ENCODE data around the gene THAP3. TPM values are rescaled to one million over a fixed set of nuclear protein-coding genes. Genes with fewer than 3 reads are reported as not detected.

THAP3 gene
- total RNA-seq, 4 donors from 2014 or later, result 20.1 to 26.9 (median 23.4) TPM

DNA sequence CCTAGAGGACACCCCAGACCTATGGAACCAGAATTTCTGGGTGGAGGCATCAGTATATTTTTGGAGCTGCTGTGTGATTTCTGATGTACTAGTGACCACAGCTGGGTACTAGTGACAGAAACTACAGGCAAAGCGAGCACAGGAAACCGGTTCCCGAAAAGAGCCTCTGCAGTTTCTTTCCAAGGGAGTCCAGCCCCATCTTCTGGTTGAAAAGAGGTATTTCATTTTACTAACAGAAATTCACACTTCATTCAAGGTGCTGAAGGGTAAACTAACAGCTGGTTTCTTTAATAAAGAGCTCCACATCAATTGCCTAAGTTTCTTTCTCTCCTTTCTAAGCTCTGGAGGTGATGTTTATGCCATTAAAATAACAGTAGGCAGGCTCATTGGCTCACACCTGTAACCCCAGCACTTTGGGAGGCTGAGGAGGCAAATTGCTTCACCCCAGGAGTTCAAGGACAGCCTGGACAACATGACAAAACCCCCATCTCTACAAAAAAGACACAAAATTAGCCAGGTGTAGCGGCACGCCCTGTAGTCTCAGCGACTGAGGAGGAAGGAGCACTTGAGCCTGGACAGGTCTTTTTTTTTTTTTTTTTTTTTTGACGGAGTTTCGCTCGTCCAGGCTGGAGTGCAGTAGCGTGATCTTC is 22.0 kb downstream of the THAP3 start:
- WGBS, 2 donors, result 54 to 60% methylated on average over 10 of the region's 10 CpGs
- H3K4me3 ChIP-seq (ENCODE audit: low read depth, poor library complexity, severe bottlenecking), result no peak overlapping the region
- TF ChIP-seq, protein P1, sequence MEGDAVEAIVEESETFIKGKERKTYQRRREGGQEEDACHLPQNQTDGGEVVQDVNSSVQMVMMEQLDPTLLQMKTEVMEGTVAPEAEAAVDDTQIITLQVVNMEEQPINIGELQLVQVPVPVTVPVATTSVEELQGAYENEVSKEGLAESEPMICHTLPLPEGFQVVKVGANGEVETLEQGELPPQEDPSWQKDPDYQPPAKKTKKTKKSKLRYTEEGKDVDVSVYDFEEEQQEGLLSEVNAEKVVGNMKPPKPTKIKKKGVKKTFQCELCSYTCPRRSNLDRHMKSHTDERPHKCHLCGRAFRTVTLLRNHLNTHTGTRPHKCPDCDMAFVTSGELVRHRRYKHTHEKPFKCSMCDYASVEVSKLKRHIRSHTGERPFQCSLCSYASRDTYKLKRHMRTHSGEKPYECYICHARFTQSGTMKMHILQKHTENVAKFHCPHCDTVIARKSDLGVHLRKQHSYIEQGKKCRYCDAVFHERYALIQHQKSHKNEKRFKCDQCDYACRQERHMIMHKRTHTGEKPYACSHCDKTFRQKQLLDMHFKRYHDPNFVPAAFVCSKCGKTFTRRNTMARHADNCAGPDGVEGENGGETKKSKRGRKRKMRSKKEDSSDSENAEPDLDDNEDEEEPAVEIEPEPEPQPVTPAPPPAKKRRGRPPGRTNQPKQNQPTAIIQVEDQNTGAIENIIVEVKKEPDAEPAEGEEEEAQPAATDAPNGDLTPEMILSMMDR (IDR thresholded peaks at IDR 0.05), result peak in 1 of 3 donors; percentile 13
- no peak for TF ChIP-seq POLR2A (IDR thresholded peaks at IDR 0.05)
- intact Hi-C loops (cut with DNase I; ENCODE audit: low total_unique reads), result no loop called here
- no peak for DNase-seq (ENCODE audit: low spot score in 2 of 2)

DNA sequence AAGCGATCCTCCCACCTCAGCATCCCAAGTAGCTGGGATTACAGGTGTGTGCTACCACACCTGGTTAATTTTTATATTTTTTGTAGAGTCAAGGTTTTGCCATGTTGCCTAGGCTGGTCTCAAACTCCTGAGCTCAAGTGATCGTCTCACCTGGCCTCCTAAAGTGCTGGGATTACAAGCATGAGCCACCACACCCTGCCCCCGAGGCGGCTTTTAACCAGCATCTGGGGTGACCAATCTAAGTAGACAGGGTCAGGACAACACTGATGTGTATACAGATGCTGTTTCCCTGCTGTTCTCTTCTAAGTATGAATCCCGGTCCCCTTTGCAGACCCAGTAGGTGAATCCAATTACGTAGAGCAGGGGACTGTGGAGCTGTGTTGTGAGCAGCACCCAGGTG is 23.9 kb downstream of the THAP3 start:
- TF ChIP-seq, protein P1 (IDR thresholded peaks at IDR 0.05), result no peak
- TF ChIP-seq POLR2A (IDR thresholded peaks at IDR 0.05), result no peak
- intact Hi-C loops (cut with DNase I; ENCODE audit: low total_unique reads), result no loop called here
- no peak for DNase-seq (ENCODE audit: low spot score in 2 of 2)
- H3K4me3 ChIP-seq (ENCODE audit: low read depth, poor library complexity, severe bottlenecking), result no peak overlapping the region
- WGBS, 2 donors, result 80 to 84% methylated on average over 6 of the region's 6 CpGs

DNA sequence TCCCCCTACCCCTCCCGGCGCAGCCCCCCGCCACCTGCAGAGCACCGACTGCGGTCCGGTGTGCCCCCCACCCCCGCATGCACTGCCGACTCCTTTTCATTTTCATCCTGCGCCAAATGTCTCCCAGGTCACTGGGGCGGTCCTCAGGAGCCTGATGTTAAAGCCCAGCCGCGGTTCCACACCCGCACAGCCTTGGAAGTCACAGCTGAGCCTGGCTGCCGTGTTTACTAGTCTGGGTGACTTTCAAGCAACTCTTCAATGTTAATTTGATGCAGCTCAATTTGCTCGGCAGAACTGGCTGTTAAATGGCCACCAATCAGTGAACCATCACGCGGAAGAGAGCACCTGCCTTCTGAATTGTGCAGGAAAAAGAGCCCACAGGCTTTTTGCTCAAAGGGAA is 27.2 kb downstream of the THAP3 start:
- intact Hi-C loops (cut with DNase I; ENCODE audit: low total_unique reads), result loop anchor here (10.0 kb wide), 1 partner anchor 117 kb away; no protein-coding TSS in a partner anchor
- no peak overlapping the region for H3K4me3 ChIP-seq (ENCODE audit: low read depth, poor library complexity, severe bottlenecking)
- TF ChIP-seq, protein P1 (IDR thresholded peaks at IDR 0.05), result no peak
- TF ChIP-seq POLR2A (IDR thresholded peaks at IDR 0.05), result no peak
- WGBS, 2 donors, result 88 to 95% methylated on average over 17 of the region's 17 CpGs
- DNase-seq (ENCODE audit: low spot score in 2 of 2), result no peak

DNA sequence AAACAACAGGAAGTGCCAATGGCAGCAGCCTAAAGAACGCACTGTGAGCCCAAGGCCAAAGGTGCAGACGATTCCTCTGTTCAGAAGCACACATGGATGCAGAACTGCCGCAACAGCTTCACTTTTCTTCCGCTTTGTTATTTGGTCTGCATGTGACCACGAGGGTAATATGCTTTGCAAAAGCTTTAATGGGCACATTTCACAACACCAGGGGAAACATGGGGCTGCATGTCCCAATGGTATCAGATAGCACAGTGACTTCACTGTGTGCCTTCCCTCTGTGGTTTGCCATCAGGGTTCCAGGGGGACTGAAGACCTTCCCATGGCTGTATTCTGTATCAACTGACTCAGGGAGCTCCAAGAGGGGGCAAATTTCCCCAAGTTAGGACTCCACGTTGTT is 28.3 kb downstream of the THAP3 start:
- intact Hi-C loops (cut with DNase I; ENCODE audit: low total_unique reads), result loop anchor here (10.0 kb wide), 1 partner anchor 118 kb away; no protein-coding TSS in a partner anchor
- no peak for DNase-seq (ENCODE audit: low spot score in 2 of 2)
- TF ChIP-seq POLR2A (IDR thresholded peaks at IDR 0.05), result no peak
- TF ChIP-seq, protein P1 (IDR thresholded peaks at IDR 0.05), result no peak
- H3K4me3 ChIP-seq (ENCODE audit: low read depth, poor library complexity, severe bottlenecking), result no peak overlapping the region
- WGBS, 2 donors, result 83 to 91% methylated on average over 6 of the region's 6 CpGs

DNA sequence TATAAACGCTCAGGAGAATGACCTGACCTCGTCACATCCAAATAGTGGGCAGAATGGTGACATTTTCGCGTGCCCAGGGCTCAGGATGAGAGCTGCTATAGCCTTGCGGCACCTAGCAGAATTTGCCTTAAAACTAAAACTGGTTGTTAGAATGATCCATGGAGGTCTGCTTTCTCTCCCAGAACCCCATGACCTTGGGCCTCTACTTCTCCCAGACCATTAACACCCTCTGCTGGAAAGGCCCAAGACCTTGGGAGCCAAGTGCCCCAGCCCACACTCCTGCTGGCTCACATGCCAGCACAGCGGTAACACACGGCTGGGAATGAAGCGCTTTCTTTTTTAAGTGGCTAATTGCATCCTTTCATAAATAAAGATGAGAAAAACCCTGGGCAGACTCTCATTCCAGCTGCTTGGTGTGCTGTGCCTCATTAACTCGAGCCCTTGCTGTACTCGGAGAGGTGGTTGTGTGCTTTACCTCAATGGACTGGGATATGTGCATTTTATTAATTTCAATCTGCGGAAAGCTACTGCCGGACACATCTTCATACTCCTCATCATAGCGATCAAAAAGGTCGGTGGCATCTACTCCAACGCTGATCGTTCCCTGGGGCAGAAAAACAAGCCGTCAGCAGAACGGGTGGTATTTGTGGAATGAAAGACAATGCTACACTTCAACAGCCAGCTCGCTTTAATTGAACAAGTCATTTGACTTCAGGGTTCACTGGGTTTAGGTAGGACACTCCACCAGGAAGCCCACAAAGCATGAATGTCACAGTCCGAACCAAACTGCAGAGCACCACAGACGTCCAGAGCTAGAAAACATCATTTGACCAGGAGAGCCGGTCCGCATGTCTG is 29.0 kb downstream of the THAP3 start:
- no peak overlapping the region for H3K4me3 ChIP-seq (ENCODE audit: low read depth, poor library complexity, severe bottlenecking)
- intact Hi-C loops (cut with DNase I; ENCODE audit: low total_unique reads), result loop anchor here (10.0 kb wide), 1 partner anchor 119 kb away; no protein-coding TSS in a partner anchor
- WGBS, 2 donors, result 87% methylated on average over 23 of the region's 23 CpGs
- no peak for DNase-seq (ENCODE audit: low spot score in 2 of 2)
- TF ChIP-seq POLR2A (IDR thresholded peaks at IDR 0.05), result no peak
- TF ChIP-seq, protein P1 (IDR thresholded peaks at IDR 0.05), result no peak

All from lower leg skin (tissue), 4 donors.